K562 (cell line): ENCODE measurements around the gene SBNO1. TPM values are rescaled to one million over a fixed set of nuclear protein-coding genes. Genes with fewer than 3 reads are reported as not detected.

ENCODE experiments used
- CBFA2T2 ChIP-seq: fragments of 450-650 bp; conservative IDR thresholded peaks from 2 replicates; pipeline ENCODE4 v1.6.1; 2017; ENCODE audit warnings: mild to moderate bottlenecking
- CEBPB ChIP-seq: fragments of 450-650 bp; IDR thresholded peaks from 2 replicates; pipeline ENCODE4 v1.6.1; 2016; ENCODE audit warnings: missing genetic modification characterization, missing compliant biosample characterization
- CSDE1 ChIP-seq, 2 experiments: fragments of 450-650 bp; IDR thresholded peaks; 2 replicates each; pipeline ENCODE4 v1.6.1; 2016; ENCODE audit warnings: mild to moderate bottlenecking in 1 of 2
- FOXA3 ChIP-seq, 2 experiments: fragments of 450-650 bp in 1 of 2; sonication (generic) in 1 of 2; formaldehyde crosslinking; IDR thresholded peaks in 1 of 2; conservative IDR thresholded peaks in 1 of 2; 2 replicates each; pipeline versions ENCODE4 v1.4.0 to v1.8.0; 2020 to 2022; ENCODE audit warnings: mild to moderate bottlenecking in 2 of 2, missing genetic modification reagents in 1 of 2
- FOXK2 ChIP-seq, 2 experiments: fragments of 450-650 bp; IDR thresholded peaks in 1 of 2; conservative IDR thresholded peaks in 1 of 2; 2 replicates each; pipeline ENCODE4 v1.6.1; 2016; ENCODE audit warnings: low read depth in 2 of 2, mild to moderate bottlenecking in 1 of 2
- GTF3C2 ChIP-seq: IDR thresholded peaks from 3 replicates; pipeline ENCODE4 v1.6.1; 2011; ENCODE audit warnings: borderline replicate concordance, mild to moderate bottlenecking, moderate library complexity; ENCODE audit not compliant: insufficient read length; ENCODE audit errors: extremely low read depth
- KDM1A ChIP-seq, 2 experiments: fragments of 450-650 bp; IDR thresholded peaks; 2 replicates each; pipeline ENCODE4 v1.6.1; 2016; ENCODE audit warnings: mild to moderate bottlenecking in 2 of 2
- MCM2 ChIP-seq: fragments of 450-650 bp; IDR thresholded peaks from 2 replicates; pipeline ENCODE4 v1.6.1; 2017; ENCODE audit warnings: low read depth, mild to moderate bottlenecking
- NEUROD1 ChIP-seq: fragments of 150-350 bp; IDR thresholded peaks from 2 replicates; pipeline ENCODE4 v1.6.1; 2014; ENCODE audit warnings: borderline replicate concordance, low read length, low read depth; ENCODE audit not compliant: partially characterized antibody
- PCBP1 ChIP-seq: fragments of 200-400 bp; formaldehyde crosslinking; IDR thresholded peaks from 2 replicates; pipeline ENCODE4 v1.6.1; 2018; ENCODE audit warnings: mild to moderate bottlenecking, low read depth, low read length; ENCODE audit not compliant: poor library complexity, severe bottlenecking
- RUNX1 ChIP-seq: sonication (generic); IDR thresholded peaks from 2 replicates; pipeline ENCODE4 v1.6.1; 2016; ENCODE audit warnings: antibody characterized with exemption, low read depth
- SMAD2 ChIP-seq: fragments of 150-350 bp; IDR thresholded peaks from 2 replicates; pipeline ENCODE4 v1.6.1; 2014; ENCODE audit warnings: low read depth, mild to moderate bottlenecking, low read length
- SNIP1 ChIP-seq: fragments of 450-650 bp; IDR thresholded peaks from 2 replicates; pipeline ENCODE4 v1.7.1; 2017; ENCODE audit warnings: low read depth, mild to moderate bottlenecking
- TAF1 ChIP-seq: IDR thresholded peaks from 2 replicates; pipeline ENCODE4 v1.6.1; 2011; ENCODE audit warnings: mild to moderate bottlenecking, low read length, moderate library complexity; ENCODE audit not compliant: insufficient read depth, control insufficient read depth, severe bottlenecking; ENCODE audit errors: extremely low read depth
- TSHZ1 ChIP-seq: fragments of 250-450 bp; sonication (Bioruptor Pico); IDR thresholded peaks from 2 replicates; pipeline ENCODE4 v1.4.0; 2020; ENCODE audit warnings: mild to moderate bottlenecking, moderate library complexity
- ZKSCAN3 ChIP-seq: fragments of 250-450 bp; sonication (Bioruptor Pico); IDR thresholded peaks from 2 replicates; pipeline ENCODE4 v1.4.0; 2020
- ZNF695 ChIP-seq: fragments of 450-650 bp; formaldehyde crosslinking; IDR thresholded peaks from 2 replicates; pipeline ENCODE4 v1.4.0; 2020; ENCODE audit warnings: mild to moderate bottlenecking, moderate library complexity
- polyA plus RNA-seq, 8 experiments: library from polyadenylated mRNA; depleted of rRNA in 4 of 8; stranded (reverse) in 5 of 8; unstranded in 3 of 8; fragments of >200 nt; fragmentation: Nextera tagmentation in 2 of 8; fragmentation: Illumina TruSeq in 1 of 8; extraction: Ambion mirVana in 2 of 8; extraction: Trizol in 1 of 8; gene quantifications; 2 replicates each; pipeline versions ENCODE4 v1.2.1 to v1.2.3, GENCODE V29; 2011 to 2014; ENCODE audit warnings: inconsistent platforms in 1 of 8, missing spikeins in 1 of 8
- total RNA-seq, 7 experiments: library from RNA; depleted of rRNA in 6 of 7; stranded (reverse); fragments of >200 nt in 6 of 7; fragmentation: Illumina TruSeq in 2 of 7; extraction: Trizol in 2 of 7; gene quantifications; 2 replicates each; pipeline versions ENCODE4 v1.2.1 to v1.2.3, GENCODE V29; 2011 to 2021; ENCODE audit warnings: low replicate concordance in 1 of 7
- TF ChIP-seq, protein P1 (sequence below): sonication (generic); formaldehyde crosslinking; IDR thresholded peaks from 2 replicates; pipeline ENCODE4 v1.8.0; 2022; ENCODE audit warnings: mild to moderate bottlenecking, missing genetic modification reagents
- TF ChIP-seq, protein P2 (sequence below), 2 experiments: fragments of 450-650 bp; conservative IDR thresholded peaks; 2 replicates each; pipeline ENCODE4 v1.6.1; 2017; ENCODE audit warnings: mild to moderate bottlenecking in 2 of 2, moderate library complexity in 2 of 2

Gene SBNO1
- total and polyA plus RNA-seq, 9 of the 15 experiments (the other 6 are each of a cell fraction or from before 2014, with no cell fraction given), result 14.9 to 77.1 (median 35.9) TPM

DNA sequence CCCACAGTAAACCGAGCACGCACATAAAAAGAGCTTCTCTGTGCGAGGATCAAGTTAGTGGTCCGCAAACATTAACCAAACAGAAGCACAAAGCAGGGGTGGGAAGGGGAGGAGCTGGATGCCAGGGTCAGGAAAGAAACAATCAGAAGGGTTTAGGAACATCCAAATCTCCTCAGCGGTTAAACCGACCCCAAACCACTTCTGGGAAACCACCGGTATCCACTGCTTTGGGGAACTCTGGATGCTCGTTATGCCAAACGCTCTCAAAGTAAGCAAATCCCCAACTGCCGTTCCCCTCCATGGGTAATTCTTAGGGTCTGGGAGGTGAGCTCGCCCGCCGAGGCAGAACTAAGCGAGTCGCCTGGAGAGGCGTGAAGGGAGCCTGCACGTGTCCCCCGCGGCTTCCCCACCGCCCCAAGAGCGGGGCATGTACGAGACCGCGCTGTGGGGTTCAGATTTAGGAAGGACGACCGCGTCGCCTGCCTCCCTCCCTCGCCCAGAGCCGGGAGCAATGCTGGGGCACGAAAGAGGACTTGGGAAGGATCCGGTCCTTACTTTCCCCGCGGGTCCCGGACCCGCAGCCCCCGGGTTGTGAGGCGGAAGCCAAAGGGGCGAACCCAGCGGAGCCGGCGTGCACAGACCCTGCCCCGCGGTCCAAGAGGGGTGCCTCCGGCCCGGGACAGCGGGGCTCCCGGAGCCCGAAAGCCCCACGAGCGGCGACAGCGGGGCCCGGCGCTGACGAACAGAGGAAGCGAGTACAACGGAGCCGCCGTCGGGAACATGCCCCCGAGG, 711 bp downstream of the SBNO1 start (continued):
- TF ChIP-seq GTF3C2, result no peak
- no peak for TF ChIP-seq NEUROD1
- TF ChIP-seq ZKSCAN3 (CRISPR knock-in tag), result no peak
- no peak for TF ChIP-seq TSHZ1 (CRISPR knock-in tag)
- TF ChIP-seq KDM1A (IDR thresholded peaks at IDR 0.05), result no peak
- TF ChIP-seq FOXK2 (conservative IDR thresholded peaks at IDR 0.05 in 1 of 2, IDR thresholded peaks at IDR 0.05 in 1 of 2; ENCODE audit: low read depth in 2 of 2), result 0 out of 4 replicates have a peak, but pooled peaks of 1 of the 2 experiments have one; percentile 8
- TF ChIP-seq, protein P1, sequence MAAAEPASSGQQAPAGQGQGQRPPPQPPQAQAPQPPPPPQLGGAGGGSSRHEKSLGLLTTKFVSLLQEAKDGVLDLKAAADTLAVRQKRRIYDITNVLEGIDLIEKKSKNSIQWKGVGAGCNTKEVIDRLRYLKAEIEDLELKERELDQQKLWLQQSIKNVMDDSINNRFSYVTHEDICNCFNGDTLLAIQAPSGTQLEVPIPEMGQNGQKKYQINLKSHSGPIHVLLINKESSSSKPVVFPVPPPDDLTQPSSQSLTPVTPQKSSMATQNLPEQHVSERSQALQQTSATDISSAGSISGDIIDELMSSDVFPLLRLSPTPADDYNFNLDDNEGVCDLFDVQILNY (CRISPR knock-in tag), result no peak
- TF ChIP-seq RUNX1, result no peak
- TF ChIP-seq MCM2, result no peak
- TF ChIP-seq SNIP1, result no peak
- peak; percentile 62 for TF ChIP-seq PCBP1
- no peak for TF ChIP-seq CBFA2T2
- TF ChIP-seq, protein P2, sequence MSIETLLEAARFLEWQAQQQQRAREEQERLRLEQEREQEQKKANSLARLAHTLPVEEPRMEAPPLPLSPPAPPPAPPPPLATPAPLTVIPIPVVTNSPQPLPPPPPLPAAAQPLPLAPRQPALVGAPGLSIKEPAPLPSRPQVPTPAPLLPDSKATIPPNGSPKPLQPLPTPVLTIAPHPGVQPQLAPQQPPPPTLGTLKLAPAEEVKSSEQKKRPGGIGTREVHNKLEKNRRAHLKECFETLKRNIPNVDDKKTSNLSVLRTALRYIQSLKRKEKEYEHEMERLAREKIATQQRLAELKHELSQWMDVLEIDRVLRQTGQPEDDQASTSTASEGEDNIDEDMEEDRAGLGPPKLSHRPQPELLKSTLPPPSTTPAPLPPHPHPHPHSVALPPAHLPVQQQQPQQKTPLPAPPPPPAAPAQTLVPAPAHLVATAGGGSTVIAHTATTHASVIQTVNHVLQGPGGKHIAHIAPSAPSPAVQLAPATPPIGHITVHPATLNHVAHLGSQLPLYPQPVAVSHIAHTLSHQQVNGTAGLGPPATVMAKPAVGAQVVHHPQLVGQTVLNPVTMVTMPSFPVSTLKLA (conservative IDR thresholded peaks at IDR 0.05), result peak; percentile 80 to 87
- TF ChIP-seq TAF1, result peak; percentile 47
- TF ChIP-seq SMAD2, result no peak
- no peak for TF ChIP-seq CSDE1 (IDR thresholded peaks at IDR 0.05)
- TF ChIP-seq ZNF695 (CRISPR knock-in tag), result no peak
- no peak for TF ChIP-seq FOXA3 (CRISPR knock-in tag; conservative IDR thresholded peaks at IDR 0.05 in 1 of 2, IDR thresholded peaks at IDR 0.05 in 1 of 2)
- no peak for TF ChIP-seq CEBPB
